ENCODE results near the gene ATXN1.

ATXN1 gene

GRCh38 chr6:16362296-16362695 lies 399.0 kb downstream of the ATXN1 start:
- DNase-seq = no peak
- in situ Hi-C loops (cut with MboI; ENCODE audit: low pct_unique_long_range_greater_than_20kb, low sequenced_read_pairs) = no loop called here

GRCh38 chr6:16361861-16362260 lies 399.4 kb downstream of the ATXN1 start:
- no peak for DNase-seq
- in situ Hi-C loops (cut with MboI; ENCODE audit: low pct_unique_long_range_greater_than_20kb, low sequenced_read_pairs) = no loop called here

- no peak for DNase-seq
- in situ Hi-C loops (cut with MboI; ENCODE audit: low pct_unique_long_range_greater_than_20kb, low sequenced_read_pairs) = no loop called here
Measured at GRCh38 chr6:16361121-16361520, 400.1 kb downstream of the ATXN1 start.

- DNase-seq = no peak
- in situ Hi-C loops (cut with MboI; ENCODE audit: low pct_unique_long_range_greater_than_20kb, low sequenced_read_pairs) = no loop called here
Measured at GRCh38 chr6:16360365-16360764, 400.9 kb downstream of the ATXN1 start.

GRCh38 chr6:16359563-16359962 lies 401.7 kb downstream of the ATXN1 start:
- in situ Hi-C loops (cut with MboI; ENCODE audit: low pct_unique_long_range_greater_than_20kb, low sequenced_read_pairs) = no loop called here
- DNase-seq = no peak

- no peak for DNase-seq
- in situ Hi-C loops (cut with MboI; ENCODE audit: low pct_unique_long_range_greater_than_20kb, low sequenced_read_pairs) = no loop called here
Measured at GRCh38 chr6:16358531-16359138, 402.6 kb downstream of the ATXN1 start.

GRCh38 chr6:16355699-16356446 lies 405.4 kb downstream of the ATXN1 start:
- no peak for DNase-seq
- in situ Hi-C loops (cut with MboI; ENCODE audit: low pct_unique_long_range_greater_than_20kb, low sequenced_read_pairs) = no loop called here

- no peak for DNase-seq
- in situ Hi-C loops (cut with MboI; ENCODE audit: low pct_unique_long_range_greater_than_20kb, low sequenced_read_pairs) = no loop called here
Measured at GRCh38 chr6:16355238-16355637, 406.0 kb downstream of the ATXN1 start.

- in situ Hi-C loops (cut with MboI; ENCODE audit: low pct_unique_long_range_greater_than_20kb, low sequenced_read_pairs) = no loop called here
- no peak for DNase-seq
Measured at GRCh38 chr6:16354692-16355091, 406.6 kb downstream of the ATXN1 start.

GRCh38 chr6:16352821-16353438 lies 408.3 kb downstream of the ATXN1 start:
- no peak for DNase-seq
- in situ Hi-C loops (cut with MboI; ENCODE audit: low pct_unique_long_range_greater_than_20kb, low sequenced_read_pairs) = no loop called here

GRCh38 chr6:16352258-16352635 lies 409.0 kb downstream of the ATXN1 start:
- in situ Hi-C loops (cut with MboI; ENCODE audit: low pct_unique_long_range_greater_than_20kb, low sequenced_read_pairs) = no loop called here
- DNase-seq = no peak

GRCh38 chr6:16349544-16349943 lies 411.7 kb downstream of the ATXN1 start:
- DNase-seq = no peak
- in situ Hi-C loops (cut with MboI; ENCODE audit: low pct_unique_long_range_greater_than_20kb, low sequenced_read_pairs) = loop anchor here (25.0 kb wide), 1 partner anchor 413 kb away; the partner anchor contains the start of gene ATXN1

GRCh38 chr6:16346831-16347230 lies 414.4 kb downstream of the ATXN1 start:
- in situ Hi-C loops (cut with MboI; ENCODE audit: low pct_unique_long_range_greater_than_20kb, low sequenced_read_pairs) = loop anchor here (25.0 kb wide), 1 partner anchor 415 kb away; the partner anchor contains the start of gene ATXN1
- no peak for DNase-seq

- no peak for DNase-seq
- in situ Hi-C loops (cut with MboI; ENCODE audit: low pct_unique_long_range_greater_than_20kb, low sequenced_read_pairs) = loop anchor here (25.0 kb wide), 1 partner anchor 417 kb away; the partner anchor contains the start of gene ATXN1
Measured at GRCh38 chr6:16345449-16346330, 415.6 kb downstream of the ATXN1 start.

- DNase-seq = no peak
- in situ Hi-C loops (cut with MboI; ENCODE audit: low pct_unique_long_range_greater_than_20kb, low sequenced_read_pairs) = loop anchor here (25.0 kb wide), 1 partner anchor 418 kb away; the partner anchor contains the start of gene ATXN1
Measured at GRCh38 chr6:16344756-16345155, 416.5 kb downstream of the ATXN1 start.

- in situ Hi-C loops (cut with MboI; ENCODE audit: low pct_unique_long_range_greater_than_20kb, low sequenced_read_pairs) = loop anchor here (25.0 kb wide), 1 partner anchor 419 kb away; the partner anchor contains the start of gene ATXN1
- no peak for DNase-seq
Measured at GRCh38 chr6:16343593-16343992, 417.7 kb downstream of the ATXN1 start.

GRCh38 chr6:16339265-16339587 lies 422.0 kb downstream of the ATXN1 start:
- no peak for DNase-seq
- in situ Hi-C loops (cut with MboI; ENCODE audit: low pct_unique_long_range_greater_than_20kb, low sequenced_read_pairs) = loop anchor here (25.0 kb wide), 1 partner anchor 423 kb away; the partner anchor contains the start of gene ATXN1

- DNase-seq = peak; percentile 24
- in situ Hi-C loops (cut with MboI; ENCODE audit: low pct_unique_long_range_greater_than_20kb, low sequenced_read_pairs) = loop anchor here (25.0 kb wide), 1 partner anchor 424 kb away; the partner anchor contains the start of gene ATXN1
Measured at GRCh38 chr6:16338577-16339264, 422.5 kb downstream of the ATXN1 start.
